OCI-M2 (cell line): ENCODE data around the gene ARHGEF17.
A peak's percentile ranks its signal among the peaks of the same experiment; 100 is the strongest.

Experiments used
- DNase-seq: peaks from one replicate; lab custom pipeline; 2025; ENCODE audit not compliant: unreplicated experiment; lab: John Stamatoyannopoulos, UW

ARHGEF17 gene

GRCh38 chr11:73331138-73331916 is 23.3 kb downstream of the ARHGEF17 start:
- no peak for DNase-seq

- no peak for DNase-seq
Observed at GRCh38 chr11:73333173-73333572, 25.1 kb downstream of the ARHGEF17 start.

- DNase-seq: no peak
Observed at GRCh38 chr11:73333640-73334383, 25.7 kb downstream of the ARHGEF17 start.

- no peak for DNase-seq
Observed at GRCh38 chr11:73334384-73335203, 26.5 kb downstream of the ARHGEF17 start.

- DNase-seq: peak; percentile 13
Observed at GRCh38 chr11:73335204-73335923, 27.3 kb downstream of the ARHGEF17 start.

GRCh38 chr11:73337846-73338245 is 29.8 kb downstream of the ARHGEF17 start:
- no peak for DNase-seq

GRCh38 chr11:73338279-73338678 is 30.2 kb downstream of the ARHGEF17 start:
- DNase-seq: no peak

GRCh38 chr11:73340164-73340563 is 32.1 kb downstream of the ARHGEF17 start:
- DNase-seq: no peak

GRCh38 chr11:73342633-73343032 is 34.6 kb downstream of the ARHGEF17 start:
- DNase-seq: no peak

GRCh38 chr11:73343076-73343873 is 35.2 kb downstream of the ARHGEF17 start:
- DNase-seq: no peak

GRCh38 chr11:73344191-73344607 is 36.1 kb downstream of the ARHGEF17 start:
- DNase-seq: no peak

GRCh38 chr11:73345481-73346160 is 37.5 kb downstream of the ARHGEF17 start:
- DNase-seq: no peak

- no peak for DNase-seq
Observed at GRCh38 chr11:73346186-73346935, 38.3 kb downstream of the ARHGEF17 start.

- DNase-seq: no peak
Observed at GRCh38 chr11:73347067-73347466, 39.0 kb downstream of the ARHGEF17 start.

GRCh38 chr11:73348838-73349237 is 40.8 kb downstream of the ARHGEF17 start:
- no peak for DNase-seq

GRCh38 chr11:73349633-73350032 is 41.6 kb downstream of the ARHGEF17 start:
- DNase-seq: no peak

- DNase-seq: no peak
Observed at GRCh38 chr11:73350908-73351636, 43.0 kb downstream of the ARHGEF17 start.

GRCh38 chr11:73353422-73353821 is 45.3 kb downstream of the ARHGEF17 start:
- DNase-seq: no peak
